Panc1 (cell line): ENCODE data around the gene TGM6. TPM values are rescaled to one million over a fixed set of nuclear protein-coding genes. Genes with fewer than 3 reads are reported as not detected.

Source experiments
- ATAC-seq: fragments of 200-7000 bp; cut with Tn5 transposase; 2 replicates; pipeline ENCODE4 v1.9.1; 2020; ENCODE audit warnings: mild to moderate bottlenecking, moderate library complexity
- BruUV-seq: library from RNA; stranded (reverse); fragments of 400-500 nt; replicated peaks from 2 replicates; lab custom pipeline; 2021; lab: Mats Ljungman, UMichigan
- CTCF ChIA-PET: fragments of 300-600 bp; sonication (Branson Sonifier 250); formaldehyde crosslinking; loops from one replicate; lab custom pipeline; 2022; ENCODE audit warnings: antibody characterized with exemption; lab: Charles Lee
- POLR2A ChIA-PET: fragments of 300-600 bp; sonication (Branson Sonifier 250); formaldehyde crosslinking; loops from one replicate; lab custom pipeline; 2022; ENCODE audit warnings: antibody characterized with exemption; lab: Charles Lee
- DNase-seq: peaks from one replicate; pipeline ENCODE4 v3.0.0-alpha.2; 2010; ENCODE audit warnings: low read depth, low spot score
- H3K27ac ChIP-seq: 2 replicates; pipeline ENCODE4 v1.5.1; 2011; ENCODE audit warnings: mild to moderate bottlenecking, low read length, inconsistent platforms
- H3K27me3 ChIP-seq: fragments of 200-500 bp; sonication (Bioruptor generic); 2 replicates; pipeline ENCODE4 v1.6.0; 2014; ENCODE audit warnings: low read length, inconsistent platforms; ENCODE audit not compliant: control insufficient read depth, insufficient read depth
- H3K36me3 ChIP-seq: fragments of 200-500 bp; sonication (Bioruptor generic); 2 replicates; pipeline ENCODE4 v1.5.1; 2014; ENCODE audit warnings: inconsistent platforms, mild to moderate bottlenecking, low read length, moderate library complexity; ENCODE audit not compliant: control insufficient read depth, insufficient read depth
- H3K4me1 ChIP-seq: 2 replicates; pipeline ENCODE4 v1.5.1; 2011; ENCODE audit warnings: inconsistent platforms, mild to moderate bottlenecking, low read length, moderate library complexity; ENCODE audit not compliant: control insufficient read depth, insufficient read depth
- H3K4me3 ChIP-seq, 2 experiments: 2 replicates each; pipeline ENCODE4 v1.5.1; 2011 to 2012; ENCODE audit warnings: low read depth in 2 of 2, low read length in 2 of 2, mild to moderate bottlenecking in 2 of 2, inconsistent platforms in 1 of 2, moderate library complexity in 1 of 2
- H3K9me3 ChIP-seq: fragments of 200-500 bp; sonication (Bioruptor generic); 2 replicates; pipeline ENCODE4 v1.5.1; 2014; ENCODE audit warnings: low read depth, mild to moderate bottlenecking, inconsistent platforms, low read length, moderate library complexity; ENCODE audit not compliant: control insufficient read depth, insufficient read depth
- POLR2AphosphoS5 ChIP-seq: IDR thresholded peaks from 2 replicates; pipeline ENCODE4 v1.6.1; 2012; ENCODE audit warnings: mild to moderate bottlenecking, low read depth, low read length, moderate library complexity
- SIN3A ChIP-seq: IDR thresholded peaks from 2 replicates; pipeline ENCODE4 v1.6.1; 2012; ENCODE audit warnings: low read depth, mild to moderate bottlenecking, low read length, moderate library complexity, borderline replicate concordance; ENCODE audit not compliant: insufficient read depth
- TCF7L2 ChIP-seq: IDR thresholded peaks from 2 replicates; pipeline ENCODE4 v1.6.1; 2011; ENCODE audit warnings: mild to moderate bottlenecking, low read depth, low read length, inconsistent platforms
- in situ Hi-C: cut with HindIII; loops from 2 replicates; pipeline ENCODE4 v1.10.0; 2016; ENCODE audit warnings: low sequenced_read_pairs, low pct_unique_long_range_greater_than_20kb
- intact Hi-C: fragments of 100-400 bp; cut with micrococcal nuclease; formaldehyde crosslinking; loops from one replicate; pipeline ENCODE4 v1.10.0; 2022; ENCODE audit not compliant: unreplicated experiment
- total RNA-seq: library from RNA; stranded (reverse); gene quantifications from one replicate; pipeline ENCODE4 v1.2.1, GENCODE V29; 2021; ENCODE audit not compliant: unreplicated experiment
- TF ChIP-seq, protein P1 (sequence below), 2 experiments: IDR thresholded peaks; 2 replicates each; pipeline ENCODE4 v1.6.1; 2011 to 2012; ENCODE audit warnings: low read depth in 2 of 2, control low read depth in 1 of 2, low read length in 1 of 2, mild to moderate bottlenecking in 1 of 2, moderate library complexity in 1 of 2; ENCODE audit not compliant: insufficient read depth in 1 of 2
- TF ChIP-seq, protein P2 (sequence below): fragments of 450-650 bp; IDR thresholded peaks from 2 replicates; pipeline ENCODE4 v1.5.1; 2017; ENCODE audit warnings: mild to moderate bottlenecking

TGM6 gene
- total RNA-seq, 1 experiment from 2014 or later: not detected

DNA sequence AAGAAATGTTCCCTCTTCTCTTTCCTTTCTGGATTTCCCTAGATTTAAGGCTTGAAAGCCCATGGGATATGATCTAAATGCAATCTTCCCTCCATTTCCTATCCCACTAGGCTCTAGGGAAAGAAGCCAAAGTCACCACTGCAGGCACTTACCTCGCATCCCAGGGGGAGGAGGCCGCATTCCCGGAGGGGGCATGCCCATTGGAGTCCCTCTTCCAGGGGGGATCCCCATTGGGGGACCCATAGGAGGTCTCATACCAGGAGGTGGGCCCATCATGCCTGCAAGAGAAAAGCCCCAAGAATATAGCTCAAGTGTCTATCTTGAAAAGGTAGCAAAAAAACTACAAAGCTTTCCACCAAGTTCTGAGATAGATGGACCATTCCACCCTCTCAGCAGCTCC, 81.8 kb downstream of the TGM6 start:
- in situ Hi-C loops (no loop called here), intact Hi-C loops (no loop called here)
- no peaks in the 10 kb centered on the region for H3K9me3 ChIP-seq
- no peak overlapping the region for H3K4me3 ChIP-seq
- H3K27me3 ChIP-seq: no peaks in the 10 kb centered on the region
- peaks cover 69% of the 10 kb centered on the region for H3K36me3 ChIP-seq
- DNase-seq (no peak), ATAC-seq (no peak)
- no peak overlapping the region for H3K27ac ChIP-seq
- H3K4me1 ChIP-seq: no peaks in the 10 kb centered on the region; the same call in 1 of the 2 replicates
- no TSS peak for BruUV-seq
- POLR2A ChIA-PET: interaction anchor here (0.7 kb wide), 1 partner anchor 429 kb away, joined by 5 read pairs; no protein-coding TSS in a partner anchor
- CTCF ChIA-PET: interaction anchor here (0.6 kb wide), 1 partner anchor 64 kb away, joined by 4 read pairs; no protein-coding TSS in a partner anchor
- TF ChIP-seq TCF7L2 (no peak), POLR2AphosphoS5 (no peak), SIN3A (no peak)
- TF ChIP-seq, protein P1, sequence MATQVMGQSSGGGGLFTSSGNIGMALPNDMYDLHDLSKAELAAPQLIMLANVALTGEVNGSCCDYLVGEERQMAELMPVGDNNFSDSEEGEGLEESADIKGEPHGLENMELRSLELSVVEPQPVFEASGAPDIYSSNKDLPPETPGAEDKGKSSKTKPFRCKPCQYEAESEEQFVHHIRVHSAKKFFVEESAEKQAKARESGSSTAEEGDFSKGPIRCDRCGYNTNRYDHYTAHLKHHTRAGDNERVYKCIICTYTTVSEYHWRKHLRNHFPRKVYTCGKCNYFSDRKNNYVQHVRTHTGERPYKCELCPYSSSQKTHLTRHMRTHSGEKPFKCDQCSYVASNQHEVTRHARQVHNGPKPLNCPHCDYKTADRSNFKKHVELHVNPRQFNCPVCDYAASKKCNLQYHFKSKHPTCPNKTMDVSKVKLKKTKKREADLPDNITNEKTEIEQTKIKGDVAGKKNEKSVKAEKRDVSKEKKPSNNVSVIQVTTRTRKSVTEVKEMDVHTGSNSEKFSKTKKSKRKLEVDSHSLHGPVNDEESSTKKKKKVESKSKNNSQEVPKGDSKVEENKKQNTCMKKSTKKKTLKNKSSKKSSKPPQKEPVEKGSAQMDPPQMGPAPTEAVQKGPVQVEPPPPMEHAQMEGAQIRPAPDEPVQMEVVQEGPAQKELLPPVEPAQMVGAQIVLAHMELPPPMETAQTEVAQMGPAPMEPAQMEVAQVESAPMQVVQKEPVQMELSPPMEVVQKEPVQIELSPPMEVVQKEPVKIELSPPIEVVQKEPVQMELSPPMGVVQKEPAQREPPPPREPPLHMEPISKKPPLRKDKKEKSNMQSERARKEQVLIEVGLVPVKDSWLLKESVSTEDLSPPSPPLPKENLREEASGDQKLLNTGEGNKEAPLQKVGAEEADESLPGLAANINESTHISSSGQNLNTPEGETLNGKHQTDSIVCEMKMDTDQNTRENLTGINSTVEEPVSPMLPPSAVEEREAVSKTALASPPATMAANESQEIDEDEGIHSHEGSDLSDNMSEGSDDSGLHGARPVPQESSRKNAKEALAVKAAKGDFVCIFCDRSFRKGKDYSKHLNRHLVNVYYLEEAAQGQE (IDR thresholded peaks at IDR 0.05; ENCODE audit: insufficient read depth in 1 of 2, low read depth in 2 of 2, low read length in 1 of 2): no peak
- TF ChIP-seq, protein P2, sequence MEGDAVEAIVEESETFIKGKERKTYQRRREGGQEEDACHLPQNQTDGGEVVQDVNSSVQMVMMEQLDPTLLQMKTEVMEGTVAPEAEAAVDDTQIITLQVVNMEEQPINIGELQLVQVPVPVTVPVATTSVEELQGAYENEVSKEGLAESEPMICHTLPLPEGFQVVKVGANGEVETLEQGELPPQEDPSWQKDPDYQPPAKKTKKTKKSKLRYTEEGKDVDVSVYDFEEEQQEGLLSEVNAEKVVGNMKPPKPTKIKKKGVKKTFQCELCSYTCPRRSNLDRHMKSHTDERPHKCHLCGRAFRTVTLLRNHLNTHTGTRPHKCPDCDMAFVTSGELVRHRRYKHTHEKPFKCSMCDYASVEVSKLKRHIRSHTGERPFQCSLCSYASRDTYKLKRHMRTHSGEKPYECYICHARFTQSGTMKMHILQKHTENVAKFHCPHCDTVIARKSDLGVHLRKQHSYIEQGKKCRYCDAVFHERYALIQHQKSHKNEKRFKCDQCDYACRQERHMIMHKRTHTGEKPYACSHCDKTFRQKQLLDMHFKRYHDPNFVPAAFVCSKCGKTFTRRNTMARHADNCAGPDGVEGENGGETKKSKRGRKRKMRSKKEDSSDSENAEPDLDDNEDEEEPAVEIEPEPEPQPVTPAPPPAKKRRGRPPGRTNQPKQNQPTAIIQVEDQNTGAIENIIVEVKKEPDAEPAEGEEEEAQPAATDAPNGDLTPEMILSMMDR: no peak

DNA sequence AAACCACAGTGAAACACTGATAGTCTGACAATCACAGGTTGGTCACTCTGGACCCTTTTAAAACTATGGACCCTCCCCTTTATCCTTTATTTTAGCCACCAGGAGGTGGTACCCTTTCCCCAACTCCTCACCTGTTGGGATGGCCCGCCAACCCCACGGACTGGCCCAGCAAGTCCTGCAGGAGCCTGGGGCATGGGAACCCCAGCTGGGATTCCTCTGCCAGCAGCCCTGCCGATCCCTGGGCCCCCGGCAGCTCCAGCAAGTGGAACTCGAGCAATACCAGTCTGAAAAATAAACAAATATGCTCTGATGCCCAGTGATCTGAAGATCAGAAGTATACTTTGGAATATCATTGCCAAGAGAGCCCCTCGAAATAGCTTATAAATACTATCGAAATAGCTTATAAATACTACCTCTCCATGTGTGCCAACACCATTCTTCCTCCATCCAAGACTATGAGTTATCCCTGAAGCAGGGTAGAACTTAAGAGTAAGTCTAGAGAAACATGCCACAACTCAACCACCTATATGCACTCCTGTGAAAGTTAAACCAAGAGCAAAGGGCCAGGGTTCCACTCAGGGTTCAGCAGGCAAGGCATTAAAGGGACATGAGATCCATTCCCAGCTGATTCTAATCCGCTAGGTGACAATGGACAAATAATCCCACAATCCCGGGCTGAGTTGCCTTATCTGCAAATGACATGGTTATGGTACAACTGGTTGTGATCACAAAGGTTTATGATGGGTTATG, 83.1 kb downstream of the TGM6 start:
- no peaks in the 10 kb centered on the region for H3K9me3 ChIP-seq
- ATAC-seq (no peak), DNase-seq (no peak)
- no peaks in the 10 kb centered on the region for H3K27me3 ChIP-seq
- in situ Hi-C loops: no loop called here
- H3K27ac ChIP-seq: no peak overlapping the region
- intact Hi-C loops: no loop called here
- CTCF ChIA-PET: no interaction called here
- no peak overlapping the region for H3K4me3 ChIP-seq
- BruUV-seq: no TSS peak
- POLR2A ChIA-PET: no interaction called here
- H3K36me3 ChIP-seq: peaks cover 76% of the 10 kb centered on the region
- peaks cover 11% of the 10 kb centered on the region for H3K4me1 ChIP-seq
- TF ChIP-seq TCF7L2: no peak
- TF ChIP-seq POLR2AphosphoS5: no peak
- TF ChIP-seq, protein P1 (IDR thresholded peaks at IDR 0.05; ENCODE audit: insufficient read depth in 1 of 2, low read depth in 2 of 2, low read length in 1 of 2): no peak
- TF ChIP-seq SIN3A: no peak
- TF ChIP-seq, protein P2: no peak
